Gastrocnemius medialis (tissue), 4 donors: ENCODE results near the gene KLLN.

Experiments
- CTCF ChIP-seq, 5 experiments: fragments of 450-650 bp in 3 of 5; fragments of 200-600 bp in 2 of 5; sonication (generic) in 2 of 5; IDR thresholded peaks in 4 of 5; conservative IDR thresholded peaks in 1 of 5; 1 replicate in 4 of 5; 2 replicates in 1 of 5; pipeline ENCODE4 v1.5.1; 2016 to 2019; ENCODE audit warnings: antibody characterized with exemption in 5 of 5, mild to moderate bottlenecking in 3 of 5, moderate library complexity in 3 of 5
- POLR2A ChIP-seq, 2 donors: fragments of 450-650 bp; IDR thresholded peaks; one replicate each; pipeline ENCODE4 v1.6.1; 2017; ENCODE audit warnings: antibody characterized with exemption in 2 of 2, mild to moderate bottlenecking in 2 of 2, moderate library complexity in 2 of 2

GRCh38 chr10:87826653-87827052 is 36.7 kb downstream of the KLLN start:
- TF ChIP-seq POLR2A (IDR thresholded peaks at IDR 0.05) (no peak), CTCF (IDR thresholded peaks at IDR 0.05 in 4 of 5, conservative IDR thresholded peaks at IDR 0.05 in 1 of 5) (no peak)
